ENCODE results near the gene SPIN4.
"Not testable (repeated sequence)": the region's sequence is repeated elsewhere in the genome, so short reads cannot be mapped to it uniquely, and the experiment has no call there.

SPIN4 gene

GRCh38 chrX:63350941-63351616, at the start of gene SPIN4:
SPIN4 (minus strand) TSS chrX:63351332; CDS start chrX:63350819, 513 bp downstream.
- DNase-seq, result peak; percentile 54

DNA sequence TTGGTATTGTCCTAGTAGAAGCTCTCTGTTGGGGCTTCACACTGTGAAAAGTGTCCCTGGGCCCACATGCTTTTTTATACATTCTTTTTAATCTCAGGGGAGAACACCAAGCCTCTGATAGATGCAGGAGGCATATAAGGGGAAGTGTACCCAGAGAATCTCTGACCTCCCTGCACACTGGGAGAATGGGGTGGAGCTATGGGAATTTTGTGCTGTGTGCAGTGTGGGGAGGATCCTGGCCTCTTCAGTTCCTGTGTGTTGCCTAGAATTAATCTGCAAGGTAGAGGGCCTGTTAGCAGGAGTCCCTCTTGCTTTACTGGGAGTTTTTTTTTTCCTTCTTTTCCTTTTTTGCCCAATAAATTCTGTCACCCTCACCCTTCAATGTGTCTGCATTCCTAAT, 49.2 kb upstream of the SPIN4 start:
- no peak for DNase-seq

GRCh38 chrX:63394872-63395271, 43.7 kb upstream of the SPIN4 start:
- DNase-seq, result no peak

- DNase-seq, result not testable (repeated sequence)
Observed at GRCh38 chrX:63393094-63393493, 42.0 kb upstream of the SPIN4 start.

DNA sequence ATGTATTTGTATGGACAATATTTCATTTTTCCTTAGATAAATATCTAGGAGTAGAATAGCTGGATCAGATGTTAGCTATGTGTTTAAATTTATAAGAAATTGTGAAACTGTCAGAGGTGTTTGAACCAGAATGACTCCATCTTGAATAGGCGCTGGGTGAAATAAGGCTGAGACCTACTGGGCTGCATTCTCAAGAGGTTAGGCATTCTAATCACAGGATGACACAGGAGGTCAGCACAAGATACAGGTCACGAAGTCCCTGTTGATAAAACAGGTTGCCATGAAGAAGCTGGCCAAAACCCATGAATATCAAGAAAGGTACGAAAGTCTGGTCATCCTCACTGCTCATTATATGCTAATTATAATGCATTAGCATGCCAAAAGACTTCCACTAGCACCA, 36.3 kb upstream of the SPIN4 start:
- no peak for DNase-seq

DNA sequence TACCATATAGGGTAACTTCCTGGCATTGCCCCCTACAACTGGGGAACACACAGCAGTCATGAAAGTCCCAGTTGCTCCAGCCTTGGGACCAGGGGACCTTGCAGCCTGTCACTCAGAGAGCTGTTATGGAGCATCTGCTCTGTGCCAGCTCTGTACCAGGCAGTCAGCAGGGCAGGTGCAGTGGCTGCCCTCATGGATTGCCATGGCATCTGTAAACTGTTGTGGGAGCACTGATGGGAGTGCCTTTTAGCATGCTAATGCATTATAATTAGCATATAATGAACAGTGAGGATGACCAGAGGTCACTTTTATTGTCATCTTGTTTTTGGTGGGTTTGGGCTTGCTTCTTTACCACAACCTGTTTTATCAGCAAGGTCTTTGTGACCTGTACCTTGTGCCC, 33.1 kb upstream of the SPIN4 start:
- not testable (repeated sequence) for DNase-seq

DNA sequence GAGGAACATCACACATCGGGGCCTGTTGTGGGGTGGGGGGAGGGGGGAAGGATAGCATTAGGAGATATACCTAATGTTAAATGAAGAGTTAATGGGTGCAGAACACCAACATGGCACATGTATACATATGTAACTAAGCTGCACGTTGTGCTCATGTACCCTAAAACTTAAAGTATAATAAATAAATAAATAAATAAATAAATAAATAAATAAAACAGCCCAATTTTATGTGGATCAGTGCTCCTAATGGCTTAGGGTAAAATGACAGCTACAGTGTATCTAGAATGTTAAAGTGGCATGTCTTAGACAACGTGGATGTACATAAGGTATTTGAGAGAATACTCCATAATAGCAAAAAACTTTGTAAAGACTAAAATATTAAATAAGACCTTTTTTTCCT, 21.9 kb upstream of the SPIN4 start:
- not testable (repeated sequence) for DNase-seq

DNA sequence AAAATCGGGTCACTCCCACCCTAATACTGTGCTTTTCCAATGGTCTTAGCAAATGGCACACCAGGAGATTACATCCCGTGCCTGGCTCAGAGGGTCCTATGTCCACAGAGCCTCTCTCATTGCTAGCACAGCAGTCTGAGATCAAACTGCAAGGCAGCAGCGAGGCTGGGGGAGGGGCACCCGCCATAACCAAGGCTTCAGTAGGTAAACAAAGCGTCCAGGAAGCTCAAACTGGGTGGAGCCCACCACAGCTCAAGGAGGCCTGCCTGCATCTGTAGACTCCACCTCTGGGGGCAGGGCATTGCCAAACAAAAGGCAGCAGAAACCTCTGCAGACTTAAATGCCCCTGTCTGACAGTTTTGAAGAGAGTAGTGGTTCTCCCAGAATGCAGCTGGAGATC, 16.6 kb upstream of the SPIN4 start:
- DNase-seq, result not testable (repeated sequence)

DNA sequence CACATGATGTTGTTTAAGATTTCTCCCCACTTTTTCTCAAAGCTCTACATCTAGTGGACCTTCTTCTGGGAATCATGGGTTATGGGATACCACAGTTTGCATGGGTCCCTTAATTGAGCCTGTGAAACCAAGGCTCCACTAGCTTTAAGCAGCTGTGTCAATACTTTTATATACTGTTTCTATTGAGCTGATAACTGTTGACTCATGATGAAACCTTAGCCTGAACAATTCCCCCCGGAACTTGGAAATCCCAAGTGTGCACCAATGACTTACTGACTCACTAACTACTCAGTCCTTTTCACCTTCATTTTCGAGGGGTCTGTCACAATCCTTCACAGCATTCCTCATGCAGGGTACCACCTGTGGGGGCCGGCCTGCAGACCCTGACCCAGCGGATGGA, 12.7 kb upstream of the SPIN4 start:
- DNase-seq, result no peak

DNA sequence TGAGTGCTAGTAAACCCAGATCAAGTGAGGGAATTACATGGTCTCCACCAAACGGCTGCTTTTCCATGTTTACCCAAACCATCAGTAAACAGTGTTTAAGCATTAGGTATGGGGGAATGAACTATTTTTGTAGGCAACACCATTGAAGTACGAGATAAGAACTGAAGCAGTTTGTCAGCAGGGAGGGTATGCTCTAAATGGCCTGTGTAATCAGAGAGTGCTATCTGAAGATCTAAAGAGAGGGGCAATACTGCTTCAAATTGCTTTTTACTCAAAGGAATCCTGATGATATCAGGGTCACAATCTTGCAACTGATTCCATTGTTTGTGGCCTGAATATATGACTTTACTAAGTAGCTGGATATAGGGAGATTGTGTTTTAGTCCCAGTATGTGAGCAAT, 10.4 kb upstream of the SPIN4 start:
- no peak for DNase-seq

GRCh38 chrX:63354484-63354883, 3.4 kb upstream of the SPIN4 start:
- no peak for DNase-seq

DNA sequence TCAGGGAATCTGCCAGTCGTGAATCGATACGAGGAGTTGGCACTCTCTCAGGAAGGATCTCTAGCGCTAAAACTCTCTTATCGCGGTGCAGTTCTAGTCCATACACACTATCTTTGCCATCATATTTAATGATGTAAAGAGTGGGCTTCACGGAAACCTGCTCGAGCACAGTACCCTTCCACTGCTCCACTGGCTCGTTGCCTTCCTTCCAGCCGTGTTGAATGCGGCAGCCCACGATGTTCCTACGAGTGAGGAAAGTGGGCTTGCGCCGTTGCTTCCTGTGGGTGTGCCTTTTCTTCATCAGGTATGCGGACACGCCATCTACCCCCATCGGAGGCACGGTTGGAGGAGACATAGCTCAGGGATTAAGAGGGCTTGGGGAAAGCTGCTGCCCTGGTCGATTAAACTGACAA, 661 bp downstream of the SPIN4 start:
- DNase-seq, result no peak

DNA sequence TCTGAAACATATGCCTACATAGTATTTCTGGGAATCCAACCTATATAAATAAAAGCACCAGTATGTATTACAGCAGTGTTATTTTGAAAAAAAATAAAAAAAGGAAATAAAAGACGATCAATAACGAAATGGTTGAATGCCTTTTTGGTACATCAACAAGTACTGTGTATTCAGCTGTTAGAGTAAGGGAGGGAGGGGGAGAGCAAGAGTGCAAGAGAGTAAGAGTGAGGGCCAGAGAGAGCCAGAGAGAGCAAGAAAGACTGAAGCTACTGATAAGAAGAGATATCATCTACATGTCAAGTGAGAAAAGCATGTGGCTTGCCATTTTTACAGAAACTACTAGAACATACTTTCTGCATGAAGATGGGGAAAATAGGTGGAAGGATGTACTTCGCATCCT, 1.8 kb downstream of the SPIN4 start:
- DNase-seq, result no peak

DNA sequence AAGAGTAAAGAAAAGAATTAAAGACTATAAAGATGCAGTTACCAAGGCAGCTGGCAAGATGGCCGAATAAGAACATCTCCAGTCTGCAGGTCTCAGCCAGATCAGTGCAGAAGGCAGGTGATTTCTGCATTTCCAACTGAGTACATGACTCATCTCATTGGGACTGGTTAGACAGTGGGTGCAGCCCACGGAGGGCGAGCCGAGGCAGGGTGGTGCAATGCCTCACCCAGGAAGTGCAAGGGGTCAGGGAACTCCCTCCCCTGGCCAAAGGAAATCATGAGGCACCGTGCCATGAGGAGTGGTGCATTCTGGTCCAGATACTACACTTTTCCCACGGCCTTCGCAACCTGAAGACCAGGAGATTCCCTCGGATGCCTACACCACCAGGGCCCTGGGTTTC, 20.5 kb downstream of the SPIN4 start:
- no peak for DNase-seq

DNA sequence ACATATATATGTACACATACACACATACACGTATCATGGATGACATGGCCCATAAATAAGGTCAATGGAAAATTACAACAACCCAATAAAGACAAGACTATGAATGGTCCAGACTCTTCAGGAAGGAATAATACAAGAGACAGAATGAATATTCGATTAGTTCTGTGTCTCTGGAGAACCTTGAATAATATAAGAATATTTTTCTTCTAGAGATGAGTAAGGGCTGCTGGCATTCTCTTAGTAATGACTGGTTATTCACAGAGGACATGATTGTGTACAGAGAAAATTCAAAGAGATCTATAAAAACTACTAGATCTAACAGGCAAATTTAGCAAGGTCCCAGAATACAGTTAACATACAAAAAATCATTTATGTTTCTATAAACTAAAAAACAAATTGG, 23.3 kb downstream of the SPIN4 start:
- no peak for DNase-seq

GRCh38 chrX:63299596-63299995, 51.5 kb downstream of the SPIN4 start:
- DNase-seq, result no peak
